ENCODE data around the gene RMI1.

The RMI1 gene

GRCh38 chr9:83969602-83970001, 11.0 kb upstream of the RMI1 start:
- DNase-seq (ENCODE audit: low read depth in 2 of 2), result no peak

GRCh38 chr9:83971485-83971884, 9.1 kb upstream of the RMI1 start:
- no peak for DNase-seq (ENCODE audit: low read depth in 2 of 2)

- DNase-seq (ENCODE audit: low read depth in 2 of 2), result no peak
Observed at GRCh38 chr9:83972286-83972685, 8.3 kb upstream of the RMI1 start.

- DNase-seq (ENCODE audit: low read depth in 2 of 2), result no peak
Observed at GRCh38 chr9:83975300-83975699, 5.3 kb upstream of the RMI1 start.

GRCh38 chr9:83976372-83976771, 4.2 kb upstream of the RMI1 start:
- DNase-seq (ENCODE audit: low read depth in 2 of 2), result no peak

GRCh38 chr9:83977196-83977595, 3.4 kb upstream of the RMI1 start:
- DNase-seq (ENCODE audit: low read depth in 2 of 2), result no peak

GRCh38 chr9:83978992-83979811, 1.4 kb upstream of the RMI1 start:
- peak in 1 of 2 experiments; percentile 53 for DNase-seq (ENCODE audit: low read depth in 2 of 2)

- DNase-seq (ENCODE audit: low read depth in 2 of 2), result peak; percentile 98
Observed at GRCh38 chr9:83979812-83980394, 702 bp upstream of the RMI1 start, which contains the start of gene HNRNPK. HNRNPK (minus strand) TSS chr9:83980215; CDS start chr9:83978252, 1,963 bp downstream.

GRCh38 chr9:83981126-83981871, 694 bp downstream of the RMI1 start:
- no peak for DNase-seq (ENCODE audit: low read depth in 2 of 2)

- DNase-seq (ENCODE audit: low read depth in 2 of 2), result no peak
Observed at GRCh38 chr9:83986195-83986594, 5.6 kb downstream of the RMI1 start.

GRCh38 chr9:83986765-83987401, 6.3 kb downstream of the RMI1 start:
- DNase-seq (ENCODE audit: low read depth in 2 of 2), result no peak

GRCh38 chr9:83987402-83987791, 6.8 kb downstream of the RMI1 start:
- DNase-seq (ENCODE audit: low read depth in 2 of 2), result no peak

- DNase-seq (ENCODE audit: low read depth in 2 of 2), result no peak
Observed at GRCh38 chr9:83988411-83988810, 7.8 kb downstream of the RMI1 start.

GRCh38 chr9:83991355-83991754, 10.8 kb downstream of the RMI1 start:
- DNase-seq (ENCODE audit: low read depth in 2 of 2), result no peak

- no peak for DNase-seq (ENCODE audit: low read depth in 2 of 2)
Observed at GRCh38 chr9:83992407-83992806, 11.8 kb downstream of the RMI1 start.

- no peak for DNase-seq (ENCODE audit: low read depth in 2 of 2)
Observed at GRCh38 chr9:83992901-83993300, 12.3 kb downstream of the RMI1 start.

GRCh38 chr9:83996126-83996525, 15.5 kb downstream of the RMI1 start:
- DNase-seq (ENCODE audit: low read depth in 2 of 2), result no peak

GRCh38 chr9:83999141-83999918, 18.7 kb downstream of the RMI1 start:
- no peak for DNase-seq (ENCODE audit: low read depth in 2 of 2)

GRCh38 chr9:84000186-84000585, 19.6 kb downstream of the RMI1 start:
- peak in 1 of 2 experiments; percentile 32 for DNase-seq (ENCODE audit: low read depth in 2 of 2)

- no peak for DNase-seq (ENCODE audit: low read depth in 2 of 2)
Observed at GRCh38 chr9:84001621-84002020, 21.0 kb downstream of the RMI1 start.

- no peak for DNase-seq (ENCODE audit: low read depth in 2 of 2)
Observed at GRCh38 chr9:84002344-84002743, 21.7 kb downstream of the RMI1 start.

Data from fibroblast of skin of left biceps (primary cell).